DND-41 (cell line): ENCODE data around the gene TMPRSS5.

ENCODE experiments used
- ATAC-seq: fragments of 200-7000 bp; cut with Tn5 transposase; 3 replicates; pipeline ENCODE4 v1.9.1; 2021; ENCODE audit warnings: low read depth; ENCODE audit not compliant: insufficient read depth
- DNase-seq: peaks from one replicate; pipeline ENCODE4 v3.0.0-alpha.2; 2020
- H2AFZ ChIP-seq: 2 replicates; pipeline ENCODE4 v1.6.0; 2012; ENCODE audit warnings: low read depth, low read length
- H3K27ac ChIP-seq: 2 replicates; pipeline ENCODE4 v1.5.1; 2012; ENCODE audit warnings: low read length, inconsistent platforms
- H3K27me3 ChIP-seq: fragments of 200-600 bp; sonication (generic); 2 replicates; pipeline ENCODE4 v1.6.0; 2012; ENCODE audit warnings: low read length, mild to moderate bottlenecking, inconsistent platforms; ENCODE audit not compliant: insufficient read depth, poor library complexity
- H3K36me3 ChIP-seq: 2 replicates; pipeline ENCODE4 v1.5.1; 2012; ENCODE audit warnings: low read length, inconsistent platforms; ENCODE audit not compliant: insufficient read depth
- H3K4me1 ChIP-seq: 2 replicates; pipeline ENCODE4 v1.5.1; 2012; ENCODE audit warnings: mild to moderate bottlenecking, low read length; ENCODE audit not compliant: insufficient read depth
- H3K4me2 ChIP-seq: 2 replicates; pipeline ENCODE4 v1.6.0; 2012; ENCODE audit warnings: mild to moderate bottlenecking, moderate library complexity, low read length, inconsistent platforms; ENCODE audit not compliant: insufficient read depth
- H3K4me3 ChIP-seq, 2 experiments: fragments of 200-600 bp in 1 of 2; shearing (Covaris generic) in 1 of 2; 2 replicates each; pipeline ENCODE4 v1.5.1; 2012 to 2016; ENCODE audit warnings: inconsistent platforms in 2 of 2, low read length in 2 of 2, mild to moderate bottlenecking in 2 of 2, low read depth in 1 of 2, moderate library complexity in 1 of 2
- H3K79me2 ChIP-seq: 2 replicates; pipeline ENCODE4 v1.6.0; 2012; ENCODE audit warnings: low read length, inconsistent platforms; ENCODE audit not compliant: insufficient read depth
- H3K9ac ChIP-seq: 2 replicates; pipeline ENCODE4 v1.6.0; 2012; ENCODE audit warnings: low read depth, mild to moderate bottlenecking, inconsistent platforms, low read length, moderate library complexity
- H3K9me3 ChIP-seq: 2 replicates; pipeline ENCODE4 v1.5.1; 2012; ENCODE audit warnings: low read length, moderate library complexity, mild to moderate bottlenecking, inconsistent platforms; ENCODE audit not compliant: insufficient read depth, severe bottlenecking
- H4K20me1 ChIP-seq: 2 replicates; pipeline ENCODE4 v1.6.0; 2012; ENCODE audit warnings: low read length; ENCODE audit not compliant: insufficient read depth
- CTCF ChIP-seq: IDR thresholded peaks from 2 replicates; pipeline ENCODE4 v1.5.1; 2012; ENCODE audit warnings: borderline replicate concordance, low read length, moderate library complexity, mild to moderate bottlenecking; ENCODE audit not compliant: poor library complexity, severe bottlenecking; ENCODE audit errors: extremely low read depth
- EZH2 ChIP-seq: IDR thresholded peaks from 3 replicates; pipeline ENCODE4 v1.6.1; 2012; ENCODE audit warnings: borderline replicate concordance, low read depth, mild to moderate bottlenecking, moderate library complexity, low read length, inconsistent platforms; ENCODE audit not compliant: severe bottlenecking

Gene TMPRSS5

GRCh38 chr11:113664981-113665710 is 41.0 kb downstream of the TMPRSS5 start:
- peaks cover 3% of the 10 kb centered on the region for H3K9me3 ChIP-seq
- no peak overlapping the region for H3K4me3 ChIP-seq
- no peaks in the 10 kb centered on the region for H4K20me1 ChIP-seq
- H3K36me3 ChIP-seq: no peaks in the 10 kb centered on the region
- no peaks in the 10 kb centered on the region for H3K4me1 ChIP-seq
- no peak for TF ChIP-seq EZH2
- TF ChIP-seq CTCF: no peak
- no peaks in the 10 kb centered on the region for H3K27me3 ChIP-seq
- DNase-seq: no peak
- H3K79me2 ChIP-seq: no peaks in the 10 kb centered on the region
- no peak overlapping the region for H3K9ac ChIP-seq
- H3K4me2 ChIP-seq: no peak overlapping the region
- H2AFZ ChIP-seq: no peak overlapping the region
- no peak overlapping the region for H3K27ac ChIP-seq
- no peak for ATAC-seq

GRCh38 chr11:113664069-113664980 is 41.8 kb downstream of the TMPRSS5 start:
- Histone ChIP-seq H3K4me1 (no peaks in the 10 kb centered on the region), H3K27ac (no peak overlapping the region), H3K9me3 (peaks cover 3% of the 10 kb centered on the region), H3K9ac (no peak overlapping the region), H3K36me3 (no peaks in the 10 kb centered on the region), H4K20me1 (no peaks in the 10 kb centered on the region), H3K4me3 (no peak overlapping the region), H3K4me2 (no peak overlapping the region), H3K27me3 (no peaks in the 10 kb centered on the region), H2AFZ (no peak overlapping the region), H3K79me2 (no peaks in the 10 kb centered on the region)
- no peak for DNase-seq
- no peak for ATAC-seq
- no peak for TF ChIP-seq EZH2
- TF ChIP-seq CTCF: no peak

- ATAC-seq: no peak
- no peak overlapping the region for H3K4me3 ChIP-seq
- H3K4me1 ChIP-seq: no peaks in the 10 kb centered on the region
- no peaks in the 10 kb centered on the region for H3K36me3 ChIP-seq
- no peak overlapping the region for H3K27ac ChIP-seq
- no peak overlapping the region for H2AFZ ChIP-seq
- no peak overlapping the region for H3K4me2 ChIP-seq
- no peak overlapping the region for H3K9ac ChIP-seq
- peaks cover 3% of the 10 kb centered on the region for H3K9me3 ChIP-seq
- no peaks in the 10 kb centered on the region for H3K27me3 ChIP-seq
- H4K20me1 ChIP-seq: no peaks in the 10 kb centered on the region
- TF ChIP-seq EZH2 (no peak), CTCF (no peak)
- DNase-seq: no peak
- H3K79me2 ChIP-seq: no peaks in the 10 kb centered on the region
Measured at GRCh38 chr11:113663567-113663966, 42.5 kb downstream of the TMPRSS5 start.
